PC-9 (cell line): ENCODE results near the gene XPC. TPM values are rescaled to one million over a fixed set of nuclear protein-coding genes. Genes with fewer than 3 reads are reported as not detected.
A peak's percentile ranks its signal among the peaks of the same experiment; 100 is the strongest.

Experiments
- BruUV-seq: library from RNA; stranded (reverse); fragments of 400-500 nt; replicated peaks from 2 replicates; lab custom pipeline; 2021; lab: Mats Ljungman, UMichigan
- CTCF ChIA-PET: fragments of 300-600 bp; sonication (Branson Sonifier 250); formaldehyde crosslinking; loops from one replicate; lab custom pipeline; 2022; ENCODE audit warnings: antibody characterized with exemption; lab: Charles Lee
- POLR2A ChIA-PET: fragments of 300-600 bp; sonication (Branson Sonifier 250); formaldehyde crosslinking; loops from one replicate; lab custom pipeline; 2022; ENCODE audit warnings: antibody characterized with exemption; ENCODE audit not compliant: unreplicated experiment; lab: Charles Lee
- DNase-seq, 2 experiments: peaks; one replicate each; pipeline versions ENCODE4 v3.0.0 to v3.0.0-alpha.2; 2015 to 2022; ENCODE audit warnings: mixed read lengths in 1 of 2
- H2AFZ ChIP-seq: fragments of 200-600 bp; sonication (generic); 2 replicates; pipeline ENCODE4 v1.8.1; 2017; ENCODE audit warnings: antibody characterized with exemption
- H3F3A ChIP-seq: fragments of 200-600 bp; sonication (generic); 2 replicates; pipeline ENCODE4 v1.8.1; 2017; ENCODE audit warnings: antibody characterized with exemption, mild to moderate bottlenecking, low read depth; ENCODE audit not compliant: insufficient read depth
- H3K27ac ChIP-seq: fragments of 200-600 bp; sonication (generic); 2 replicates; pipeline ENCODE4 v1.6.1; 2016; ENCODE audit warnings: mixed run types
- H3K27me3 ChIP-seq: fragments of 200-600 bp; sonication (generic); 2 replicates; pipeline ENCODE4 v1.6.1; 2016; ENCODE audit warnings: low read depth, mixed run types; ENCODE audit not compliant: insufficient read depth
- H3K36me3 ChIP-seq: fragments of 200-600 bp; sonication (generic); 2 replicates; pipeline ENCODE4 v1.6.1; 2016; ENCODE audit warnings: low read depth, mixed run types
- H3K4me1 ChIP-seq: fragments of 200-600 bp; sonication (generic); replicated peaks from 2 replicates; pipeline ENCODE4 v1.6.1; 2016; ENCODE audit warnings: mixed run types; ENCODE audit not compliant: insufficient read depth
- H3K4me2 ChIP-seq: fragments of 200-600 bp; sonication (generic); 2 replicates; pipeline ENCODE4 v1.6.1; 2017; ENCODE audit warnings: mixed run types
- H3K4me3 ChIP-seq: fragments of 200-600 bp; sonication (generic); 2 replicates; pipeline ENCODE4 v1.6.1; 2016; ENCODE audit warnings: mixed run types
- H3K79me2 ChIP-seq: fragments of 200-600 bp; sonication (generic); 2 replicates; pipeline ENCODE4 v1.6.1; 2017; ENCODE audit warnings: low read depth, mixed run types
- H3K9me2 ChIP-seq: fragments of 200-600 bp; sonication (generic); 2 replicates; pipeline ENCODE4 v1.8.1; 2017; ENCODE audit warnings: mild to moderate bottlenecking; ENCODE audit not compliant: insufficient read depth
- H3K9me3 ChIP-seq: fragments of 200-600 bp; sonication (generic); 2 replicates; pipeline ENCODE4 v1.8.1; 2016; ENCODE audit warnings: low read depth; ENCODE audit not compliant: insufficient read depth
- H4K20me1 ChIP-seq: fragments of 200-600 bp; sonication (generic); 2 replicates; pipeline ENCODE4 v1.8.1; 2017; ENCODE audit not compliant: insufficient read depth
- CTCF ChIP-seq: fragments of 200-600 bp; sonication (generic); conservative IDR thresholded peaks from 2 replicates; pipeline ENCODE4 v1.6.1; 2017; ENCODE audit warnings: mixed run types, antibody characterized with exemption, mild to moderate bottlenecking, moderate library complexity
- EZH2 ChIP-seq: fragments of 200-600 bp; sonication (generic); IDR thresholded peaks from 2 replicates; pipeline ENCODE4 v1.8.0; 2017; ENCODE audit warnings: antibody characterized with exemption, low read depth
- intact Hi-C: fragments of 100-400 bp; cut with micrococcal nuclease; formaldehyde crosslinking; loops from one replicate; pipeline ENCODE4 v1.10.0; 2022; ENCODE audit not compliant: unreplicated experiment
- total RNA-seq: library from RNA; stranded (reverse); gene quantifications from 2 replicates; pipeline ENCODE4 v1.2.3, GENCODE V29; 2021

The XPC gene
- total RNA-seq, 1 experiment from 2014 or later = 27.1 TPM

- CTCF ChIA-PET = interaction anchor here (0.6 to 2.4 kb wide), 24 partner anchors 14 to 718 kb away, joined by 3 to 40 read pairs (median 6); partner anchors contain the start of genes LSM3, SLC6A6 and XPC
- intact Hi-C loops = loop anchor here (1.0 to 10.0 kb wide), 10 partner anchors 26 to 579 kb away; partner anchors contain the start of gene SLC6A6
- Histone ChIP-seq H3K9me3 (no peaks in the 10 kb centered on the region), H3K79me2 (no peaks in the 10 kb centered on the region), H3K9me2 (no peaks in the 10 kb centered on the region), H3K4me1 (peaks cover 33% of the 10 kb centered on the region), H3F3A (peaks cover 32% of the 10 kb centered on the region; the same call in 1 of the 2 replicates), H3K4me2 (no peak overlapping the region), H2AFZ (no peak overlapping the region), H3K27ac (no peak overlapping the region), H3K36me3 (peaks cover 4% of the 10 kb centered on the region; the same call in 1 of the 2 replicates), H3K4me3 (no peak overlapping the region), H4K20me1 (no peaks in the 10 kb centered on the region), H3K27me3 (no peaks in the 10 kb centered on the region)
- POLR2A ChIA-PET = interaction anchor here (0.7 kb wide), 1 partner anchor 364 kb away, joined by 4 read pairs; no protein-coding TSS in a partner anchor
- BruUV-seq = no TSS peak
- DNase-seq = no peak
- TF ChIP-seq CTCF (no peak), EZH2 (no peak)
Observed at GRCh38 chr3:14202874-14203520, 24.6 kb upstream of the XPC start.

GRCh38 chr3:14201940-14202684 is 23.7 kb upstream of the XPC start:
- H3K4me1 ChIP-seq = peaks cover 33% of the 10 kb centered on the region
- H3F3A ChIP-seq = peaks cover 32% of the 10 kb centered on the region
- ChIA-PET POLR2A (no interaction called here), CTCF (interaction anchor here (2.4 kb wide), 1 partner anchor 55 kb away, joined by 40 read pairs; no protein-coding TSS in a partner anchor)
- TF ChIP-seq CTCF (no peak), EZH2 (no peak)
- no peaks in the 10 kb centered on the region for H3K27me3 ChIP-seq
- H3K36me3 ChIP-seq = peaks cover 7% of the 10 kb centered on the region; the same call in 1 of the 2 replicates
- H3K4me2 ChIP-seq = 0 out of 2 replicates have a peak overlapping the region, but pooled peaks have one; percentile 5
- H2AFZ ChIP-seq = no peak overlapping the region
- peak in 1 of 2 experiments; percentile 62 for DNase-seq
- H3K27ac ChIP-seq = no peak overlapping the region
- no peak overlapping the region for H3K4me3 ChIP-seq
- intact Hi-C loops = loop anchor here (2.0 to 10.0 kb wide), 5 partner anchors 170 to 580 kb away; partner anchors contain the start of gene SLC6A6
- H4K20me1 ChIP-seq = no peaks in the 10 kb centered on the region
- H3K9me3 ChIP-seq = no peaks in the 10 kb centered on the region
- H3K9me2 ChIP-seq = no peaks in the 10 kb centered on the region
- no peaks in the 10 kb centered on the region for H3K79me2 ChIP-seq
- no TSS peak for BruUV-seq

GRCh38 chr3:14200841-14201240 is 22.4 kb upstream of the XPC start:
- Histone ChIP-seq H2AFZ (no peak overlapping the region), H3K79me2 (no peaks in the 10 kb centered on the region), H3K4me3 (no peak overlapping the region), H3K4me1 (peaks cover 33% of the 10 kb centered on the region), H3F3A (peaks cover 32% of the 10 kb centered on the region), H3K27me3 (no peaks in the 10 kb centered on the region), H3K9me2 (no peaks in the 10 kb centered on the region), H3K36me3 (peaks cover 7% of the 10 kb centered on the region; the same call in 1 of the 2 replicates), H4K20me1 (no peaks in the 10 kb centered on the region), H3K9me3 (no peaks in the 10 kb centered on the region), H3K4me2 (no peak overlapping the region), H3K27ac (no peak overlapping the region)
- no peak for DNase-seq
- ChIA-PET POLR2A (no interaction called here), CTCF (interaction anchor here (0.6 to 0.7 kb wide), 3 partner anchors 8 to 124 kb away, joined by 3 to 4 read pairs (median 3); no protein-coding TSS in a partner anchor)
- TF ChIP-seq CTCF (no peak), EZH2 (no peak)
- intact Hi-C loops = loop anchor here (5.0 to 10.0 kb wide), 4 partner anchors 171 to 581 kb away; partner anchors contain the start of gene SLC6A6
- no TSS peak for BruUV-seq
